HEK293T (cell line): Measurements from ENCODE around the gene PDE6C.

Experiments used
- ARNT ChIP-seq: fragments of 450-650 bp; IDR thresholded peaks from 2 replicates; pipeline ENCODE4 v1.6.1; 2017; ENCODE audit warnings: mild to moderate bottlenecking
- BHLHE40 ChIP-seq: fragments of 450-650 bp; IDR thresholded peaks from 2 replicates; pipeline ENCODE4 v1.6.1; 2016; ENCODE audit warnings: mild to moderate bottlenecking, moderate library complexity, borderline replicate concordance
- FOXA1 ChIP-seq: fragments of 450-650 bp; IDR thresholded peaks from 2 replicates; pipeline ENCODE4 v1.6.1; 2016; ENCODE audit warnings: mild to moderate bottlenecking
- FOXK2 ChIP-seq: fragments of 450-650 bp; IDR thresholded peaks from 2 replicates; pipeline ENCODE4 v1.6.1; 2016; ENCODE audit warnings: mild to moderate bottlenecking
- HDGF ChIP-seq: fragments of 450-650 bp; IDR thresholded peaks from 2 replicates; pipeline ENCODE4 v1.6.1; 2017; ENCODE audit warnings: antibody characterized with exemption, borderline replicate concordance
- L3MBTL2 ChIP-seq: fragments of 450-650 bp; conservative IDR thresholded peaks from 2 replicates; pipeline ENCODE4 v1.6.1; 2016; ENCODE audit warnings: mild to moderate bottlenecking
- LEF1 ChIP-seq: fragments of 450-650 bp; IDR thresholded peaks from 2 replicates; pipeline ENCODE4 v1.6.1; 2017; ENCODE audit warnings: mild to moderate bottlenecking, borderline replicate concordance
- SP1 ChIP-seq: fragments of 450-650 bp; IDR thresholded peaks from 2 replicates; pipeline ENCODE4 v1.6.1; 2017
- SUZ12 ChIP-seq: fragments of 450-650 bp; IDR thresholded peaks from 2 replicates; pipeline ENCODE4 v1.6.1; 2016; ENCODE audit warnings: mild to moderate bottlenecking
- TARDBP ChIP-seq: fragments of 450-650 bp; IDR thresholded peaks from 2 replicates; pipeline ENCODE4 v1.6.1; 2016

- TF ChIP-seq FOXK2 (no peak), FOXA1 (no peak), L3MBTL2 (no peak), SP1 (no peak), BHLHE40 (no peak), TARDBP (no peak), SUZ12 (no peak), LEF1 (no peak), HDGF (no peak), ARNT (no peak)
Observed at GRCh38 chr10:93687737-93688136, 75.4 kb downstream of the PDE6C start.
